GM12864 (cell line): Measurements from ENCODE around the gene TBC1D2.

Experiments
- DNase-seq: peaks from one replicate; pipeline ENCODE4 v3.0.0-alpha.2; 2011; ENCODE audit warnings: low read depth
- H3K4me3 ChIP-seq: 2 replicates; pipeline ENCODE4 v1.5.1; 2011; ENCODE audit warnings: mild to moderate bottlenecking, low read depth, low read length, control low read depth
- TF ChIP-seq, protein P1 (sequence below): IDR thresholded peaks from 2 replicates; pipeline ENCODE4 v1.5.1; 2011; ENCODE audit warnings: low read depth, mild to moderate bottlenecking, moderate library complexity, low read length, control low read depth, inconsistent platforms; ENCODE audit errors: missing control alignments

The TBC1D2 gene

DNA sequence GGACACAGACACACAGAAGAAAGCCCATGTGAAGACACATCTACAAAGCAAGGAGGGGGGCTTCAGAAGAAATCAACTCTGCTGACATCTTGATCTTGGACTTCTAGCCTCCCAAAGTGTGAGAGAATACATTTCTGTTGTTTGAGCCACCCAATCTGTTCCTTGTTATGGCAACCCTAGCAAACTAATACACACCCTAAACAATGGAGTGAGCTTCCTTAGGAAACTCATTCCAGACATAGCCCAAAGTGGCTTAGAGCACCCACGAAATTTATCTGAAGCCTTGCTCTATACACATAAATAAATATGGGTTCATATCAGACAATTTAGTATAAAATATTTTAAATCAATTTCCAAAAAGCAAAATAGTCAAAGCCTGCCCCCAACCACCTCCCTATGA, 7.6 kb upstream of the TBC1D2 start:
- no peak for DNase-seq

DNA sequence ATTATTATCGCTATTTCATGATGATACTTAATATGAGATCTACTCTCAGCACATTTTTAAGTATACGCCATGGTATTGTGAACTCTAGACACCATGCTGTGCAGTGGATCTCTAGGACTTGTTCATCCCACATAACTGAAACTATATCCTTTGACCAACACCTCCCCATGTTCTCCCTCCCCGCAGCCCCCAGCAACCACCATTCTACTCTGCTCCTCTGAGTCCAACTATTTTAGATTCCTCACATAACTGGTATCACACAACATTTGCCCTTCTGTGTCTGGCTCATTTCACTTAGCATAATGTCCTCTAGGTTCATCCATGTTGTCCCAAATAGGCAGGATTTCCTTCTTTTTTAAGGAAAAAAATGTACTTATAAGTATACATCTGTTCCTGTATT, 6.6 kb upstream of the TBC1D2 start:
- DNase-seq = no peak
- H3K4me3 ChIP-seq = no peak overlapping the region
- TF ChIP-seq, protein P1, sequence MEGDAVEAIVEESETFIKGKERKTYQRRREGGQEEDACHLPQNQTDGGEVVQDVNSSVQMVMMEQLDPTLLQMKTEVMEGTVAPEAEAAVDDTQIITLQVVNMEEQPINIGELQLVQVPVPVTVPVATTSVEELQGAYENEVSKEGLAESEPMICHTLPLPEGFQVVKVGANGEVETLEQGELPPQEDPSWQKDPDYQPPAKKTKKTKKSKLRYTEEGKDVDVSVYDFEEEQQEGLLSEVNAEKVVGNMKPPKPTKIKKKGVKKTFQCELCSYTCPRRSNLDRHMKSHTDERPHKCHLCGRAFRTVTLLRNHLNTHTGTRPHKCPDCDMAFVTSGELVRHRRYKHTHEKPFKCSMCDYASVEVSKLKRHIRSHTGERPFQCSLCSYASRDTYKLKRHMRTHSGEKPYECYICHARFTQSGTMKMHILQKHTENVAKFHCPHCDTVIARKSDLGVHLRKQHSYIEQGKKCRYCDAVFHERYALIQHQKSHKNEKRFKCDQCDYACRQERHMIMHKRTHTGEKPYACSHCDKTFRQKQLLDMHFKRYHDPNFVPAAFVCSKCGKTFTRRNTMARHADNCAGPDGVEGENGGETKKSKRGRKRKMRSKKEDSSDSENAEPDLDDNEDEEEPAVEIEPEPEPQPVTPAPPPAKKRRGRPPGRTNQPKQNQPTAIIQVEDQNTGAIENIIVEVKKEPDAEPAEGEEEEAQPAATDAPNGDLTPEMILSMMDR = no peak

More for the DNA sequence above, 7.6 kb upstream of the TBC1D2 start:
- no peak overlapping the region for H3K4me3 ChIP-seq
- TF ChIP-seq, protein P1 = no peak

DNA sequence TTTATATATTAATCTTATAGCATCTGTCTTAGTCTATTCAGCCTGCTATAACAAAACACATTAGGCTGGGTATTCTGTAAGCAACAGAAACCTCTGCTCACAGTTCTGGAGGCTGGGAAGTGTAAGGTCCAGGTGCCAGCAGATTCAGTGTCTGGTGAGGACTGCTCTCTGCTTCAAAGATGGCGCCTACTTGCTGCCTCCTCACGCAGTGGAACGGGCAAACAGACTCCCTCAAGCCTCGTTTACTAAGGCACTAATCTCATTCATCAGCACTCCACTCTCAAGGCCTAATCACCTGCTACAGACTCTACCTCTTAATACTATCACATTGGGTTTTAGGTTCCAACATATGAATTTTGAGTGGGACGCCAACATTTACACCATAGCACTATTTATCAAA, 5.2 kb upstream of the TBC1D2 start:
- DNase-seq = no peak
- TF ChIP-seq, protein P1 = no peak
- H3K4me3 ChIP-seq = no peak overlapping the region

DNA sequence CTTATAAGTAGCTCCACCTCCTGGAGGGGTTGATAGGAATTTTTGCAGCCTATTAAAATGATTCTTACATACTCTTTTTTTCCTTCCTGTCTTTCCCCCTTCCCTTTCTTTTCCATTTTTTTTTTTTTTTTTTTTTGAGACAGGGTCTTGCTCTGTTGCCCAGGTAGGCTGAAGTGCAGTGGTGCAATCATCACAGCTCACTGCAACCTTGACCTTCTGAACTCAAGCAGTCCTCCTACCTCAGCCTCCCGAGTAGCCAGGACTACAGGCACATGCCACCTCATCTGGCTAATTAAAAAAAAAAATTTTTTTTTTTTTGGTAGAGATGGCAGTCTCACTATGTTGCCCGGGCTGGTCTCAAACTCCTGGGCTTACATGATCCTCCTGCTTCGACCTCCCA, 4.3 kb upstream of the TBC1D2 start:
- no peak for DNase-seq
- TF ChIP-seq, protein P1 = no peak
- H3K4me3 ChIP-seq = no peak overlapping the region

DNA sequence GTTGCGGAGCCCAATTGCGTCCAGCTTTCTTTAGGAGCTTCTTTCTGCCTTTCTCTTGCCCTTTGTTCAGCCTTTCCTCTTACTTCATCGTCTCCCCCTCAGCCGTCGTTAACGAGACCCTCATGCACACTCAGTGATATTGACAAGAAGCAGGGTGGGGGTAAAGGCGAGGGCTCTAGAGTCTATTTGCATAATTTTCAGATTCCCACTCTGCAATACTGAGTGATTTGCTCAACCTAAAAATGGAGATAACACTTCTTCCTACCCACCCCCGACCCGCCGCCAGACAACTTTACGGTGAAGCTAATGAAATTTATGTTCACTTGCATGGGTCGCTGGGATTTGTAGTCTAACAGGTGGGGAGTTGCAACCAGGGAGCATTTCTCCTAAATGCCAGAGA, 1.3 kb upstream of the TBC1D2 start:
- H3K4me3 ChIP-seq = peak overlapping the region; percentile 86
- no peak for DNase-seq
- TF ChIP-seq, protein P1 = no peak

DNA sequence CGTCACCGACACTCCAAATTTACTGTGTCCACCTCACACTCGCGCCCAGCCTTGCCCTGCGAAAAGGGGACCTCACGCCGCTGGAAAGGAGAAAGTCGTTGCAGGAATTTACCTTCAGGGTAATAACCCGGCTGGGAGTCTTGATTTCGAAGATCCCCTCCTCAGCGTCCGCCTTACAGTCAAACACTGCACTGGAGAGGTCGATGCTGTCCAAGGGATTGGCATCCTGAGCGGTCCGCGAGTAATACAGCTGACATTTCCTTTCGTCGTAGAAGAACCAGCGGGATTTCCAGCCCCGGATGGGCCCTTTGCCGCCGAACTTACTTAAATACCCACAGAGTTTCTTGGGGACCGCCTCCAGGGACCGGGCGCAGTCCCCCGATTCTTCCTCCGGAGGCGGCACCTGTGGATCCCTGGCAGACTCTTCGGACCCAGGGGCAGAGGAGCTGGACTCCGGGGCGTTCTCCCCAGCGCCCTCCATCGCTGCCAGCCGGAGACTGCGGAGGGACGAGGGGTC, 330 bp downstream of the TBC1D2 start:
- peak overlapping the region; percentile 86 for H3K4me3 ChIP-seq
- TF ChIP-seq, protein P1 = no peak
- DNase-seq = no peak
